SU-DHL-6 (cell line): Measurements from ENCODE around the gene UTP3.

Experiments used
- H2AFZ ChIP-seq: fragments of 200-600 bp; sonication (generic); 2 replicates; pipeline ENCODE4 v1.6.1; 2014; ENCODE audit warnings: low read depth, mild to moderate bottlenecking, moderate library complexity, mixed read lengths, antibody characterized with exemption, low read length; ENCODE audit not compliant: severe bottlenecking
- H3F3A ChIP-seq: fragments of 200-600 bp; shearing (Covaris generic); 2 replicates; pipeline ENCODE4 v1.6.0; 2016; ENCODE audit warnings: antibody characterized with exemption, mild to moderate bottlenecking; ENCODE audit not compliant: insufficient read depth
- H3K27ac ChIP-seq: fragments of 200-600 bp; sonication (generic); 2 replicates; pipeline ENCODE4 v1.5.1; 2016; ENCODE audit warnings: low read depth, mild to moderate bottlenecking, low read length, moderate library complexity, mixed read lengths
- H3K27me3 ChIP-seq: fragments of 200-600 bp; sonication (generic), shearing (Covaris generic); 2 replicates; pipeline ENCODE4 v1.6.0; 2014; ENCODE audit warnings: mild to moderate bottlenecking, low read length
- H3K36me3 ChIP-seq: fragments of 200-600 bp; sonication (generic); 2 replicates; pipeline ENCODE4 v1.6.1; 2014; ENCODE audit warnings: mild to moderate bottlenecking, low read length, mixed read lengths
- H3K4me2 ChIP-seq: fragments of 300-600, 200-600 bp; shearing (Covaris generic), sonication (generic); 2 replicates; pipeline ENCODE4 v1.6.0; 2014; ENCODE audit warnings: low read length, low read depth, mild to moderate bottlenecking; ENCODE audit not compliant: poor library complexity, severe bottlenecking
- H3K4me3 ChIP-seq: fragments of 200-600 bp; sonication (generic); 2 replicates; pipeline ENCODE4 v1.5.1; 2014; ENCODE audit warnings: antibody characterized with exemption, low read length, mild to moderate bottlenecking, mixed read lengths; ENCODE audit not compliant: insufficient read depth, poor library complexity, severe bottlenecking
- H3K79me2 ChIP-seq: fragments of 200-600 bp; sonication (generic); 2 replicates; pipeline ENCODE4 v1.6.1; 2014; ENCODE audit warnings: mild to moderate bottlenecking, low read length, moderate library complexity; ENCODE audit not compliant: insufficient read depth
- H3K9ac ChIP-seq: fragments of 200-600 bp; sonication (generic); 2 replicates; pipeline ENCODE4 v1.7.0; 2014; ENCODE audit warnings: mild to moderate bottlenecking, low read length
- H3K9me2 ChIP-seq: fragments of 200-600 bp; sonication (generic); replicated peaks from 2 replicates; pipeline ENCODE4 v1.6.1; 2014; ENCODE audit warnings: low read length; ENCODE audit not compliant: insufficient read depth
- H3K9me3 ChIP-seq: fragments of 200-600 bp; sonication (generic); 2 replicates; pipeline ENCODE4 v1.6.1; 2014; ENCODE audit warnings: low read length, mixed read lengths; ENCODE audit not compliant: insufficient read depth
- H4K20me1 ChIP-seq: fragments of 200-600 bp; sonication (generic); 2 replicates; pipeline ENCODE4 v1.6.1; 2014; ENCODE audit warnings: low read depth, mild to moderate bottlenecking, antibody characterized with exemption, low read length, moderate library complexity, mixed read lengths
- EZH2phosphoT487 ChIP-seq: fragments of 200-600 bp; sonication (generic), shearing (Covaris generic); conservative IDR thresholded peaks from 2 replicates; pipeline ENCODE4 v1.6.1; 2018; ENCODE audit warnings: mild to moderate bottlenecking, antibody characterized with exemption, low read length, moderate library complexity, mixed read lengths
- TF ChIP-seq, protein P1 (sequence below): fragments of 200-600 bp; sonication (generic); IDR thresholded peaks from one replicate; pipeline ENCODE4 v1.5.1; 2017; ENCODE audit warnings: antibody characterized with exemption, mild to moderate bottlenecking, low read length, moderate library complexity; ENCODE audit not compliant: insufficient read depth, poor library complexity, severe bottlenecking

The UTP3 gene

DNA sequence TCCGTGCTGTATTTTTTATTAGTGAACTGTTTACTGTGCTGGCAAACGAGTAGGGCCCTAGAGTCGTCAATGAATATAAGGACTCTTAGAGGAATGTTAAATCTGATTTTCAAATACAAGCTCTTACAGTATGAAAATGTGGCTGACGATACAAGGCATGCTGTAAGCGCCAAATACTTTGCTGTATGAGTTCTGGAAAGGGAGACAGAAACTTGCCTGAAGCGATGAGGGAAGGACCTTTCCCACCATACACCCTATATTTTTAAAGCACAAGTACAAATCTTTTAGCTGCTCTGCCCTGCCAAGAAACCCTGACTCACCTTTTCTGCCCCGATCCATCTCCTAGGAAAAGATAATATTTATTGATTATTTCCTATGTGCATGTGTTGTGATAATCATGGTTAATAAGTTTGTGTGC, 17.7 kb downstream of the UTP3 start:
- Histone ChIP-seq H3K36me3 (no peaks in the 10 kb centered on the region), H2AFZ (peak overlapping the region; percentile 86), H3K79me2 (no peaks in the 10 kb centered on the region), H3K9ac (peak overlapping the region; percentile 69), H3K27ac (peak overlapping the region; percentile 77; the same call in 1 of the 2 replicates), H3K9me3 (no peaks in the 10 kb centered on the region), H3K4me2 (peak overlapping the region; percentile 94), H4K20me1 (no peaks in the 10 kb centered on the region), H3K27me3 (no peaks in the 10 kb centered on the region), H3F3A (0 out of 2 replicates have a peak, but pooled peaks cover 13% of the 10 kb centered on the region), H3K9me2 (no peaks in the 10 kb centered on the region), H3K4me3 (peak overlapping the region; percentile 63)
- TF ChIP-seq, protein P1, sequence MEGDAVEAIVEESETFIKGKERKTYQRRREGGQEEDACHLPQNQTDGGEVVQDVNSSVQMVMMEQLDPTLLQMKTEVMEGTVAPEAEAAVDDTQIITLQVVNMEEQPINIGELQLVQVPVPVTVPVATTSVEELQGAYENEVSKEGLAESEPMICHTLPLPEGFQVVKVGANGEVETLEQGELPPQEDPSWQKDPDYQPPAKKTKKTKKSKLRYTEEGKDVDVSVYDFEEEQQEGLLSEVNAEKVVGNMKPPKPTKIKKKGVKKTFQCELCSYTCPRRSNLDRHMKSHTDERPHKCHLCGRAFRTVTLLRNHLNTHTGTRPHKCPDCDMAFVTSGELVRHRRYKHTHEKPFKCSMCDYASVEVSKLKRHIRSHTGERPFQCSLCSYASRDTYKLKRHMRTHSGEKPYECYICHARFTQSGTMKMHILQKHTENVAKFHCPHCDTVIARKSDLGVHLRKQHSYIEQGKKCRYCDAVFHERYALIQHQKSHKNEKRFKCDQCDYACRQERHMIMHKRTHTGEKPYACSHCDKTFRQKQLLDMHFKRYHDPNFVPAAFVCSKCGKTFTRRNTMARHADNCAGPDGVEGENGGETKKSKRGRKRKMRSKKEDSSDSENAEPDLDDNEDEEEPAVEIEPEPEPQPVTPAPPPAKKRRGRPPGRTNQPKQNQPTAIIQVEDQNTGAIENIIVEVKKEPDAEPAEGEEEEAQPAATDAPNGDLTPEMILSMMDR, result no peak
- no peak for TF ChIP-seq EZH2phosphoT487

GRCh38 chr4:70706516-70706915, 18.2 kb downstream of the UTP3 start:
- no peak for TF ChIP-seq EZH2phosphoT487

DNA sequence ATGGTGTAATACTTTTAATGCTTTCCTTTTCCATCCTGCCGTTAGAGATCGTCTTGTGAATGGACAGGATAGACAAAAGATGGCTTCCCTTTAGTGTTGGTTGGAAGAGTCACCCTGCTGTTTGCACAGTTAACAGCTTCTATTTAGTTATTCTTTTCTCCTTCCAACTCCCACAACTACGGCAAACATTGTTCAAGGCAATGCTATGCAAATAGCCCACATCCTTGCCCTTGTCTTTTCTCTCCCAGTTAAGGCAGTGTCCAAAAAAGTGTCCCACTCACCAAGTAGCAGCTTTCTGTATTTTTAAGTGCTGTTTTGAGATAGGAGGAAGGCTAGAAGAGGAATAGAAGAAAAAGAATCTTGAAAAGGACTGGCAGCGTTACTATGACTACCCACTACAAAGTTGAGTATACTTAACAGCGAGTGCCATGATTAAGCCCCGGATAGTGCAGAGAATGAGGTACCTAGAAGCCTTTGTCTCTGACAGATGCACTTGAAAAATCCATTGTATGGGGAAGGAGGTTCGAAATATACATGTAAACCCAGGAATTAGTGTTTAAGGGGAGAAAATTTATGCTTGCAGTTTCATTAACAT, 21.4 kb downstream of the UTP3 start:
- no peaks in the 10 kb centered on the region for H3K36me3 ChIP-seq
- no peaks in the 10 kb centered on the region for H3F3A ChIP-seq
- H3K4me2 ChIP-seq, result peak overlapping the region; percentile 20
- H3K79me2 ChIP-seq, result peaks cover 4% of the 10 kb centered on the region; the same call in 1 of the 2 replicates
- H3K27ac ChIP-seq, result no peak overlapping the region
- H3K4me3 ChIP-seq, result no peak overlapping the region
- H3K9me3 ChIP-seq, result no peaks in the 10 kb centered on the region
- no peaks in the 10 kb centered on the region for H3K9me2 ChIP-seq
- H2AFZ ChIP-seq, result no peak overlapping the region
- no peaks in the 10 kb centered on the region for H4K20me1 ChIP-seq
- no peak overlapping the region for H3K9ac ChIP-seq
- no peak for TF ChIP-seq EZH2phosphoT487
- TF ChIP-seq, protein P1, result no peak
- no peaks in the 10 kb centered on the region for H3K27me3 ChIP-seq

More at GRCh38 chr4:70706516-70706915, 18.2 kb downstream of the UTP3 start:
- Histone ChIP-seq H3K36me3 (no peaks in the 10 kb centered on the region), H3K9me2 (no peaks in the 10 kb centered on the region), H3K9ac (peak overlapping the region; percentile 69; the same call in 1 of the 2 replicates), H3K4me2 (peak overlapping the region; percentile 94), H3K79me2 (no peaks in the 10 kb centered on the region), H3K27me3 (no peaks in the 10 kb centered on the region), H3F3A (0 out of 2 replicates have a peak, but pooled peaks cover 13% of the 10 kb centered on the region), H3K4me3 (peak overlapping the region; percentile 63), H4K20me1 (no peaks in the 10 kb centered on the region), H3K27ac (no peak overlapping the region), H3K9me3 (no peaks in the 10 kb centered on the region), H2AFZ (no peak overlapping the region)

- Histone ChIP-seq H3K27me3 (no peaks in the 10 kb centered on the region), H3F3A (no peaks in the 10 kb centered on the region), H2AFZ (no peak overlapping the region), H3K4me2 (no peak overlapping the region), H4K20me1 (no peaks in the 10 kb centered on the region), H3K9me3 (no peaks in the 10 kb centered on the region), H3K36me3 (no peaks in the 10 kb centered on the region), H3K79me2 (peaks cover 6% of the 10 kb centered on the region; the same call in 1 of the 2 replicates), H3K27ac (no peak overlapping the region), H3K4me3 (no peak overlapping the region), H3K9ac (no peak overlapping the region), H3K9me2 (no peaks in the 10 kb centered on the region)
- TF ChIP-seq EZH2phosphoT487, result no peak
Measured at GRCh38 chr4:70711599-70711998, 23.3 kb downstream of the UTP3 start.
